ENCODE measurements around the gene PTPRN. TPM values are rescaled to one million over a fixed set of nuclear protein-coding genes. Genes with fewer than 3 reads are reported as not detected.
"Not testable (repeated sequence)": the region's sequence is repeated elsewhere in the genome, so short reads cannot be mapped to it uniquely, and the experiment has no call there.

Gene PTPRN
- total RNA-seq, 1 experiment from 2014 or later: 6.5 TPM

DNA sequence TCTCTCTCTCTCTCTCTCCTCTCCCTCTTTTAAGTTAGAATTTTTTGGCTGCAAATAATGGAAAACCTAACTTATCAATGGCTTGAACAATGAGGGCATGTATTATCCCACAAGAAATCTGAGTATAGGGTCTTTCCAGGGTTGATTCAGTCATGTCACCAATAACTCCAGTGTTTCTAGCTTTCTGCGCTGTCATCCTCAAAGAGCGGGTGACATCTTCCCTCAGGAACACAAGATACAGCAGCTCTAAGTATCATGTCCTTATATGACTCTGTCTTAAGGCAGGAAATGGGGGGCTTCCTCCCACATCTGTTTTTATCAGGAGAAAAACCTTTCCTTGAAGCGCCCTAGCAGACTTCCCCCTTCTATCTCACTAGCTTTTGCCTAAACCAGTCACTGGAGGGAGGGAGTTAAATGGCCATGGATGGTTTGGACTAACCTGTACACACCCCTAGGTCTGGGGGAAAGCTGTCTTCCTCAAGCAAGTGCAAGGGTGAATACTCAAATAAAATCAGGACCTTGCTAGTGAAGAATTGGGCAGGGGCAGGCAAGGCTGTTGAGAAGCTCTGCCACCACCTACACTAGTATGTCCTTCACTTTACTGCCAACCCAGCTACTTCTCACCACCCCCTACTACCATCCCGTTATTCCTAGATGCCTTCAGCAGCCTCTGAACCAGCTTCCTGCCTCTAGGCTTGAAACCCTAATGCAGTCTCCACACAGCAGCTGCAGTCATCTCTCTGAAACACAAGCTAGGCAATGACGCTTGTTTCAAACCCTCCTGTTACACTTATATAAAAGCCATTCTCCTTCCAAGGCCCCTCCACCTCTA is 48.0 kb downstream of the PTPRN start:
- Histone ChIP-seq H2AFZ (ENCODE audit: low read length) (no peak overlapping the region), H3K23ac (ENCODE audit: insufficient read length, low read depth, low read length) (no peak overlapping the region), H2AK5ac (ENCODE audit: insufficient read length, low read length) (no peak overlapping the region), H3K18ac (ENCODE audit: insufficient read length, low read depth, low read length) (no peak overlapping the region), H4K8ac (replicated peaks; ENCODE audit: insufficient read length, low read depth, low read length) (no peak overlapping the region), H3K23me2 (ENCODE audit: insufficient read length, low read depth, low read length, poor library complexity, severe bottlenecking) (peaks cover 3% of the 10 kb centered on the region), H3K9ac (ENCODE audit: extremely low read depth, insufficient read length, low read length) (no peak overlapping the region), H2BK20ac (ENCODE audit: low read depth, low read length, poor library complexity, severe bottlenecking) (no peak overlapping the region), H4K20me1 (ENCODE audit: control insufficient read depth, insufficient read depth, insufficient read length) (no peaks in the 10 kb centered on the region), H2BK12ac (ENCODE audit: insufficient read length, low read depth, low read length) (no peak overlapping the region), H3K14ac (ENCODE audit: insufficient read depth, low read length) (no peak overlapping the region), H3K79me1 (ENCODE audit: insufficient read depth, low read depth, low read length, poor library complexity, severe bottlenecking) (no peaks in the 10 kb centered on the region), H4K91ac (ENCODE audit: insufficient read length, low read depth, low read length) (no peak overlapping the region), H3K27ac (ENCODE audit: insufficient read length, low read depth, low read length) (no peak overlapping the region), H3K56ac (ENCODE audit: insufficient read length, low read depth, low read length) (no peak overlapping the region), H3K27me3 (ENCODE audit: insufficient read depth, low read length) (peaks cover 3% of the 10 kb centered on the region; the same call in 1 of the 2 replicates), H2BK15ac (ENCODE audit: low read depth, low read length) (no peak overlapping the region), H3K9me3 (ENCODE audit: control insufficient read depth, low read depth, low read length) (no peaks in the 10 kb centered on the region), H3K79me2 (ENCODE audit: insufficient read depth, low read length) (no peaks in the 10 kb centered on the region), H2BK5ac (ENCODE audit: insufficient read length, low read length) (no peak overlapping the region), H2BK120ac (ENCODE audit: low read depth, low read length, poor library complexity, severe bottlenecking) (no peak overlapping the region), H4K5ac (ENCODE audit: insufficient read length, low read depth, low read length) (no peak overlapping the region), H3T11ph (ENCODE audit: low read length) (no peak overlapping the region), H3K4ac (ENCODE audit: low read depth, low read length) (no peak overlapping the region), H3K4me1 (ENCODE audit: insufficient read depth, low read length) (no peaks in the 10 kb centered on the region), H3K4me2 (ENCODE audit: insufficient read depth, insufficient read length, low read length) (no peak overlapping the region)
- TF ChIP-seq, protein P1, sequence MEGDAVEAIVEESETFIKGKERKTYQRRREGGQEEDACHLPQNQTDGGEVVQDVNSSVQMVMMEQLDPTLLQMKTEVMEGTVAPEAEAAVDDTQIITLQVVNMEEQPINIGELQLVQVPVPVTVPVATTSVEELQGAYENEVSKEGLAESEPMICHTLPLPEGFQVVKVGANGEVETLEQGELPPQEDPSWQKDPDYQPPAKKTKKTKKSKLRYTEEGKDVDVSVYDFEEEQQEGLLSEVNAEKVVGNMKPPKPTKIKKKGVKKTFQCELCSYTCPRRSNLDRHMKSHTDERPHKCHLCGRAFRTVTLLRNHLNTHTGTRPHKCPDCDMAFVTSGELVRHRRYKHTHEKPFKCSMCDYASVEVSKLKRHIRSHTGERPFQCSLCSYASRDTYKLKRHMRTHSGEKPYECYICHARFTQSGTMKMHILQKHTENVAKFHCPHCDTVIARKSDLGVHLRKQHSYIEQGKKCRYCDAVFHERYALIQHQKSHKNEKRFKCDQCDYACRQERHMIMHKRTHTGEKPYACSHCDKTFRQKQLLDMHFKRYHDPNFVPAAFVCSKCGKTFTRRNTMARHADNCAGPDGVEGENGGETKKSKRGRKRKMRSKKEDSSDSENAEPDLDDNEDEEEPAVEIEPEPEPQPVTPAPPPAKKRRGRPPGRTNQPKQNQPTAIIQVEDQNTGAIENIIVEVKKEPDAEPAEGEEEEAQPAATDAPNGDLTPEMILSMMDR (conservative IDR thresholded peaks at IDR 0.05): no peak
- peaks cover 60% of the 10 kb centered on the region for H3K27me3 Mint-ChIP-seq (ENCODE audit: low read depth)
- no peaks in the 10 kb centered on the region for H3K9me3 Mint-ChIP-seq
- H3K27ac Mint-ChIP-seq: no peak overlapping the region
- H3K4me1 Mint-ChIP-seq: peaks cover 1 to 2% of the 10 kb centered on the region in 2 experiments; a peak in 1 of 4 replicates
- DNase-seq: no peak
- no peaks in the 10 kb centered on the region for H3K36me3 Mint-ChIP-seq (ENCODE audit: insufficient read depth in 1 of 3, low read depth in 3 of 3)
- WGBS (ENCODE audit: extremely low coverage, insufficient read length, low lambda C conversion rate): no CpG with 5 or more reads among the region's 5 CpGs
- no peak overlapping the region for H3K4me3 Mint-ChIP-seq

DNA sequence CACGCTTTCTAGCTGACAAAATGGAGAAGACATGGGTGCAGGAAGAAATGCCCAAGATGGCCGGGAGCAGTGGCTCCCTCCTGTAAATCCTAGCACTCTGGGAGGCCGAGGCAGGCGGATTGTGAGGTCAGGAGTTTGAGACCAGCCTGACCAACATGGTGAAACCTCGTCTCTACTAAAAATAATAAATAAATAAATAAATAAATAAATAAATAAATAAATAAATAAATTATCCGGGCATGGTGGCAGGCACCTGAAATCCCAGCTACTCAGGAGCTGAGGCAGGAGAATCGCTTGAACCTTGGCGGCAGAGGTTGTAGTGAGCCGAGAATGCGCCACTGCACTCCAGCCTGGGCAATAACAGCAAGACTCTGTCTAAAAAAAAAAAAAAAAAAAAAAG is 50.3 kb downstream of the PTPRN start:
- not testable (repeated sequence) for H4K91ac ChIP-seq (ENCODE audit: insufficient read length, low read depth, low read length); H3K4ac ChIP-seq (ENCODE audit: low read depth, low read length); H3K9ac ChIP-seq (ENCODE audit: extremely low read depth, insufficient read length, low read length); H3K23ac ChIP-seq (ENCODE audit: insufficient read length, low read depth, low read length); H4K20me1 ChIP-seq (ENCODE audit: control insufficient read depth, insufficient read depth, insufficient read length); H3K18ac ChIP-seq (ENCODE audit: insufficient read length, low read depth, low read length); H3K79me2 ChIP-seq (ENCODE audit: insufficient read depth, low read length); H2BK12ac ChIP-seq (ENCODE audit: insufficient read length, low read depth, low read length); H3K9me3 ChIP-seq (ENCODE audit: control insufficient read depth, low read depth, low read length); H3K4me3 Mint-ChIP-seq; H3K27ac Mint-ChIP-seq; H3K79me1 ChIP-seq (ENCODE audit: insufficient read depth, low read depth, low read length, poor library complexity, severe bottlenecking); H3K27ac ChIP-seq (ENCODE audit: insufficient read length, low read depth, low read length); H3K4me1 Mint-ChIP-seq; H4K5ac ChIP-seq (ENCODE audit: insufficient read length, low read depth, low read length); H2AFZ ChIP-seq (ENCODE audit: low read length); H3K23me2 ChIP-seq (ENCODE audit: insufficient read length, low read depth, low read length, poor library complexity, severe bottlenecking); H2BK20ac ChIP-seq (ENCODE audit: low read depth, low read length, poor library complexity, severe bottlenecking); H3K9me3 Mint-ChIP-seq; H3K36me3 Mint-ChIP-seq (ENCODE audit: insufficient read depth in 1 of 3, low read depth in 3 of 3); H3K4me2 ChIP-seq (ENCODE audit: insufficient read depth, insufficient read length, low read length); H4K8ac ChIP-seq (replicated peaks; ENCODE audit: insufficient read length, low read depth, low read length); H2BK15ac ChIP-seq (ENCODE audit: low read depth, low read length); H3T11ph ChIP-seq (ENCODE audit: low read length); H2BK5ac ChIP-seq (ENCODE audit: insufficient read length, low read length); H3K14ac ChIP-seq (ENCODE audit: insufficient read depth, low read length); H3K4me1 ChIP-seq (ENCODE audit: insufficient read depth, low read length); H2AK5ac ChIP-seq (ENCODE audit: insufficient read length, low read length); H2BK120ac ChIP-seq (ENCODE audit: low read depth, low read length, poor library complexity, severe bottlenecking); H3K56ac ChIP-seq (ENCODE audit: insufficient read length, low read depth, low read length); DNase-seq
- no CpG with 5 or more reads among the region's 10 CpGs for WGBS (ENCODE audit: extremely low coverage, insufficient read length, low lambda C conversion rate)
- peaks cover 21% of the 10 kb centered on the region for H3K27me3 ChIP-seq (ENCODE audit: insufficient read depth, low read length)
- peaks cover 78% of the 10 kb centered on the region for H3K27me3 Mint-ChIP-seq (ENCODE audit: low read depth)

Data from H9 (cell line).